Activated T-cell treated with anti-CD3 and anti-CD28 coated beads, Interleukin-2, amount 50 U/mL, for 4 hours (primary cell): ENCODE measurements around the gene TMEFF2. TPM values are rescaled to one million over a fixed set of nuclear protein-coding genes. Genes with fewer than 3 reads are reported as not detected.

Experiments used
- ATAC-seq, 2 donors: fragments of 200-7000 bp; cut with Tn5 transposase; one replicate each; pipeline ENCODE4 v1.10.0; 2021
- DNase-seq: peaks from one replicate; pipeline ENCODE4 v3.0.0-alpha.2; 2020
- H3K27me3 Mint-ChIP-seq: one replicate; pipeline ENCODE4 v1.8.0; 2021; ENCODE audit warnings: low read depth, mixed read lengths
- H3K36me3 Mint-ChIP-seq: one replicate; pipeline ENCODE4 v1.8.0; 2022; ENCODE audit warnings: mixed read lengths; ENCODE audit not compliant: insufficient read depth
- H3K4me1 Mint-ChIP-seq: one replicate; pipeline ENCODE4 v1.8.0; 2021; ENCODE audit warnings: low read depth, mixed read lengths
- H3K4me3 Mint-ChIP-seq: one replicate; pipeline ENCODE4 v1.8.0; 2021; ENCODE audit warnings: mild to moderate bottlenecking, moderate library complexity, mixed read lengths
- H3K9me3 Mint-ChIP-seq: one replicate; pipeline ENCODE4 v1.8.0; 2021; ENCODE audit warnings: mixed read lengths
- total RNA-seq, 3 donors: library from RNA; stranded (reverse); gene quantifications; one replicate each; pipeline ENCODE4 v1.2.1, GENCODE V29; 2021

TMEFF2 gene
- total RNA-seq, 3 donors from 2014 or later = not detected

DNA sequence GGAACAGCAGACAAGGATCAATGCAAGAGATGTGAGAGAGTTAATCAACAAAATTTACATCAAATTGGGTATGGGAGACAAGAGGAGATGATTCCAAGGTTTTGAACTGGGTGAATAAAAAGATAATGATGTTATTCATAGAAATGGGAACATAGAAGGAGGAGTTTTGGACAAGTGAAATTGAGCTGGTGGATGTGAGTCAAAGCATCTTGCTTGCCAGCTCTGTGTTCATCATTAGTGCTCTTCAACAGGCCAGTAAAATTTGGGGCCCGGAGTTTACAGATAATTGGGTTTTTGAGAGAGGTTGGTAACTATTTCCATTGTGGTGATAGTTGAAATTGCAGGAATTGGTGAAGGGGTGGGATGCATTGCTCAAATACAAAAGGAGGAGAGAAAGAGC is 277.9 kb downstream of the TMEFF2 start:
- DNase-seq (no peak), ATAC-seq (no peak)
- no peaks in the 10 kb centered on the region for H3K9me3 Mint-ChIP-seq
- H3K4me1 Mint-ChIP-seq = no peaks in the 10 kb centered on the region
- no peaks in the 10 kb centered on the region for H3K36me3 Mint-ChIP-seq
- H3K4me3 Mint-ChIP-seq = no peak overlapping the region
- peaks cover 19% of the 10 kb centered on the region for H3K27me3 Mint-ChIP-seq

DNA sequence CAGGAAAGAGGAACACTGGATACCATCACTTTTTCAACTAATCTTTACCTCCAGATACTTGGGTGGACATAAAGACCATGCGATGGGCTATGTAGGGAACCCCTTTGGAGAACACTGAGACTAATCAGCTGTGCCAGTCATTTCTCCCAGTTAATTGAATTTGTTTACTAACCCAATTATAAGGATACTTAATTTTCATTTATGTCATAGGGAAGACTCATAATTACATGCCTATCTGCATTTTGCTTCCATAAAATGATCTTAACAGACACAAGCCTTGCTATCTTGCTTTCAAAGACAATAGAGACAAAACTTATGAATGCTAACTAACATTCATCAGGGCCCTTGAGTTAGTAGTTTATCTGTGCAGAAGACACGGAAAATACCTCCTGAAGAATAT is 279.0 kb downstream of the TMEFF2 start:
- ATAC-seq (no peak), DNase-seq (no peak)
- Mint-ChIP-seq H3K4me1 (no peaks in the 10 kb centered on the region), H3K36me3 (no peaks in the 10 kb centered on the region), H3K9me3 (no peaks in the 10 kb centered on the region), H3K4me3 (no peak overlapping the region), H3K27me3 (peaks cover 25% of the 10 kb centered on the region)

DNA sequence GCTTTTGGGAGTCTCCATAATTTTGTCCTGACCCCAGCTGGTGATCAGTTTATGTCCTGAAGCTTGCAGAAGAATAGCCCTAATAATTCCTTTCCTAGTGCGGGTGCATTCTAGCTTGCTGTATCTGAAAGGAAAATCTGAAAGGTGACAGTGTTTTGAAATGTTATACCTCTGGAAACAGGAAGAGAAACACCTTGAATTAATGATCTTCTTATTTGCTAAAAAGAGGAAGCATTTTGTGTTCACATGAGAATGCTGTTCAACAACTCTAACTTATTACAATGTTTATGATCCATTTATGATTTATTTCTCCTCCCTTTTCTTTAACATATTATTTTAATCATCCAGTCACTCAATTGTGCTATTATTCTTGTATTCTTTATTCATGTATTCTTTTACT is 280.9 kb downstream of the TMEFF2 start:
- Mint-ChIP-seq H3K36me3 (no peaks in the 10 kb centered on the region), H3K4me3 (no peak overlapping the region), H3K9me3 (no peaks in the 10 kb centered on the region), H3K4me1 (peaks cover 3% of the 10 kb centered on the region), H3K27me3 (peaks cover 25% of the 10 kb centered on the region)
- DNase-seq (no peak), ATAC-seq (no peak)

DNA sequence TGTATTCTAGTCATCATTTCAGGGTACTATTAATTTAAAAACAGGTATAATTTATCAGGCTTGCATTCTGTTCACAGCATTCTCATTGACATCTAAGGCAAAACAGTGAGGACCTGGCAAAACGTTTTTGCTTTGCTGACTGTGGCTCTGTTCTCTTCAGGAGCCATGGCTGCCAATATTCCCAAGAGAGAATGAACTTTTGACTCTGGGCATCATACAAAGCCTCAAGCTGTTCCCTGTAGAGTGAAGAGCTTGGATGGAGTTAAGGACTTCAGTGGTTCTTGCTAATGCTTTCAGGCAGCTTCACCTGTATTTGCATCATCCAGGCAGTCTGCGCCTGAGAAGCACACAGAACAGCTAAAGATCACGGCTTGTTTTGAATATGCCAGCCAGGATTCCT is 282.0 kb downstream of the TMEFF2 start:
- Mint-ChIP-seq H3K4me3 (no peak overlapping the region), H3K36me3 (no peaks in the 10 kb centered on the region), H3K9me3 (no peaks in the 10 kb centered on the region), H3K4me1 (peaks cover 3% of the 10 kb centered on the region), H3K27me3 (peaks cover 25% of the 10 kb centered on the region)
- ATAC-seq (no peak), DNase-seq (no peak)

GRCh38 chr2:191910518-191910917 is 284.2 kb downstream of the TMEFF2 start:
- Mint-ChIP-seq H3K36me3 (no peaks in the 10 kb centered on the region), H3K4me3 (no peak overlapping the region), H3K4me1 (peaks cover 3% of the 10 kb centered on the region), H3K9me3 (no peaks in the 10 kb centered on the region), H3K27me3 (peaks cover 16% of the 10 kb centered on the region)
- ATAC-seq = peak; percentile 59 to 83
- DNase-seq = no peak

GRCh38 chr2:191908874-191909273 is 285.9 kb downstream of the TMEFF2 start:
- H3K9me3 Mint-ChIP-seq = no peaks in the 10 kb centered on the region
- peaks cover 13% of the 10 kb centered on the region for H3K27me3 Mint-ChIP-seq
- no peak overlapping the region for H3K4me3 Mint-ChIP-seq
- ATAC-seq = no peak
- DNase-seq = no peak
- no peaks in the 10 kb centered on the region for H3K36me3 Mint-ChIP-seq
- H3K4me1 Mint-ChIP-seq = peaks cover 3% of the 10 kb centered on the region

DNA sequence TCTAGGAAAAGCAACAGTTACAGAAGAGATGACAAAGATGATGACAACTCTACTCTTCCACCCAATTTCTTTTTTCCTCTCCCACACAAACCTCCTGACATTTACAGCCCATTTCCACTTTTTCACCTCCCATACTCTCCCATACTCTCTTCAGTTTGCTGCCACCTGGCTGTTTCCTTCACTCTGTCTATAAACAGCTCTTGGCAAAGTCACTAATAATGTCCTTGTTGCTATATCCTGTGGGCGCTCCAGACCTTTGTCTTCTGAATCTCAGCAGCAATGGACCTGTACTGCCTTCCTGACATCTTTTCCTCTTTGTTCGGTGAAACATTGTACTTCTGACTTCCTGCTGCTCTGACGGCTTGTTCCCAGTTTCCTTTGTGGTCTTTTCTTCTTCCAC is 287.2 kb downstream of the TMEFF2 start:
- peaks cover 12% of the 10 kb centered on the region for H3K27me3 Mint-ChIP-seq
- ATAC-seq = no peak
- H3K4me3 Mint-ChIP-seq = no peak overlapping the region
- H3K9me3 Mint-ChIP-seq = no peaks in the 10 kb centered on the region
- no peaks in the 10 kb centered on the region for H3K36me3 Mint-ChIP-seq
- DNase-seq = no peak
- peaks cover 3% of the 10 kb centered on the region for H3K4me1 Mint-ChIP-seq

GRCh38 chr2:191907091-191907490 is 287.6 kb downstream of the TMEFF2 start:
- Mint-ChIP-seq H3K9me3 (no peaks in the 10 kb centered on the region), H3K36me3 (no peaks in the 10 kb centered on the region), H3K4me3 (no peak overlapping the region), H3K4me1 (peaks cover 3% of the 10 kb centered on the region), H3K27me3 (peaks cover 9% of the 10 kb centered on the region)
- ATAC-seq = peak in 1 of 2 donors; percentile 23
- DNase-seq = no peak

DNA sequence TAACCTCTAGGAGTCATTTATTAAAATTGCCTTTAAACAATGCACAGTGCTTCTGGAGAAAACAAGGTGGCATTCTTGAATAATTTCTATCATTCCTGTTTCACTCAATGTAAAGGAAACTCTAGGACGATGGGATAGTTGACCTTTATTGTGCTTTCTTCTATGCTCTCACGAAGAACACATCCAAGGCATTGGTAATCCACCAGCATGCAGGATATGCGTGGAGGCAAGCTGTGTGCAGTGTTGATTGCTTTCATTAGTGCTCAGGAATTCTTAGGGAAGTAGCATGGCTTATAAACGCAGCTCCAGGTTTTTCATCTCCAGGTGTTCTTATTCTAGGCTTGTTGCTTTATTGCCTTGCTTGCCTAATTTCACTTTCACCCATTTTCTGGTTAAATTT is 289.4 kb downstream of the TMEFF2 start:
- peaks cover 4% of the 10 kb centered on the region for H3K9me3 Mint-ChIP-seq
- ATAC-seq = no peak
- peaks cover under 1% of the 10 kb centered on the region for H3K4me1 Mint-ChIP-seq
- H3K36me3 Mint-ChIP-seq = no peaks in the 10 kb centered on the region
- no peak for DNase-seq
- H3K4me3 Mint-ChIP-seq = no peak overlapping the region
- H3K27me3 Mint-ChIP-seq = peaks cover 11% of the 10 kb centered on the region

- no peak for ATAC-seq
- H3K9me3 Mint-ChIP-seq = peaks cover 6% of the 10 kb centered on the region
- peaks cover 13% of the 10 kb centered on the region for H3K27me3 Mint-ChIP-seq
- no peak overlapping the region for H3K4me3 Mint-ChIP-seq
- H3K4me1 Mint-ChIP-seq = no peaks in the 10 kb centered on the region
- no peak for DNase-seq
- no peaks in the 10 kb centered on the region for H3K36me3 Mint-ChIP-seq
Measured at GRCh38 chr2:191901031-191901430, 293.7 kb downstream of the TMEFF2 start.

- Mint-ChIP-seq H3K27me3 (peaks cover 13% of the 10 kb centered on the region), H3K9me3 (peaks cover 6% of the 10 kb centered on the region), H3K4me3 (no peak overlapping the region), H3K4me1 (no peaks in the 10 kb centered on the region), H3K36me3 (no peaks in the 10 kb centered on the region)
- no peak for DNase-seq
- ATAC-seq = no peak
Measured at GRCh38 chr2:191899410-191899809, 295.3 kb downstream of the TMEFF2 start.
